ENCODE results near the gene UBXN11.
A peak's percentile ranks its signal among the peaks of the same experiment; 100 is the strongest.
"Not testable (repeated sequence)": the region's sequence is repeated elsewhere in the genome, so short reads cannot be mapped to it uniquely, and the experiment has no call there.

The UBXN11 gene

DNA sequence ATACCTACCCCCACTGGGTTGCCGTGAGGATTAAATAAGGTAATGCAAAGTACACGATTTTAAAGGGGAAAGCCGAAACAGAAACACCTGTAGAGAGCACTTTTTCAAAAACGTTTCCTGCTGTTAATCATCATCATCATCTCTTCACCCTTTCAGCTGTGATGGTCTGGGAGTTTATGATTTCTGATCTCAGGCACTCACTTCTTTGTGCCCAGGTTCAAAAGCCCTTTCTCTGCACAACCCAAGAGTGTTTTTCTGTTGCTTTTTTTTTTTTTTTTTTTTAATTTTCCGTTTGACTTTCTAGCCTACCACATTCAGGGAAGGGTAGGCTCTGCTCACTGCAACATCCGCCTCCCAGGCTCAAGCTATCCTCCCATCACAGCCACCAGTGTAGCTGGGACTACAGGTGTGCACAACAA, 936 bp upstream of the UBXN11 start:
- DNase-seq (ENCODE audit: low read depth in 1 of 2, low spot score in 1 of 2), result no peak

DNA sequence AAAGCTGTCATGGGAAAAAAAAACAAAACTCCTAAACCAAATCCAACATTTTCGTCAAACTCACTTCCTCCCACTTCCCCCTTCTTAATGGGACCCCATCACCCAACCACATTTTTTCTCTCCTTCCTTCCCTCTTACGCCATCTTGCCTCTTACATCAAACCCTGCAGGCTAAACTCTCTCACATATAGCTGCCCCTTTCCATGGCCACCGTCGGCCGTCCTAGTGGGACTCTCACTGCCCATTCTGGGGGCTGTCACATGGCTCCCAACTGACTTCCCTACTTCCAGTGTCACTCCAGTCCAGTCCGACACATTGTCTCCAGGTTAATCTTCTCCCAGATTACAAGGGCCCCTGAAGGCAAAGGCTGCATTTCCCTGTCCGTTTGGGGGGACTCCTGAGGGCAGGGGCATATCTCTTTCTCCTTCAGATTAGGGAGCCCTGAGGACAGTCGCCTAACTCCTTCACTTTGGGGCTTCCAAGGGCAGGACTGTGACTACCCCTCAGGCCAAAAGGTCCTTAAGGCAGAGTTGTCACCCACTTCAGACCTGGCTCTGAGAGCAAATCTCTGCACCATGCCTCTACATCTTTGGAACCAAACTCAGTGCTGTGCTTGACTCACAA, 658 bp downstream of the UBXN11 start:
- no peak for DNase-seq (ENCODE audit: low read depth in 1 of 2, low spot score in 1 of 2)

GRCh38 chr1:26302733-26303405, 3.6 kb downstream of the UBXN11 start:
- DNase-seq (ENCODE audit: low read depth in 1 of 2, low spot score in 1 of 2), result no peak

DNA sequence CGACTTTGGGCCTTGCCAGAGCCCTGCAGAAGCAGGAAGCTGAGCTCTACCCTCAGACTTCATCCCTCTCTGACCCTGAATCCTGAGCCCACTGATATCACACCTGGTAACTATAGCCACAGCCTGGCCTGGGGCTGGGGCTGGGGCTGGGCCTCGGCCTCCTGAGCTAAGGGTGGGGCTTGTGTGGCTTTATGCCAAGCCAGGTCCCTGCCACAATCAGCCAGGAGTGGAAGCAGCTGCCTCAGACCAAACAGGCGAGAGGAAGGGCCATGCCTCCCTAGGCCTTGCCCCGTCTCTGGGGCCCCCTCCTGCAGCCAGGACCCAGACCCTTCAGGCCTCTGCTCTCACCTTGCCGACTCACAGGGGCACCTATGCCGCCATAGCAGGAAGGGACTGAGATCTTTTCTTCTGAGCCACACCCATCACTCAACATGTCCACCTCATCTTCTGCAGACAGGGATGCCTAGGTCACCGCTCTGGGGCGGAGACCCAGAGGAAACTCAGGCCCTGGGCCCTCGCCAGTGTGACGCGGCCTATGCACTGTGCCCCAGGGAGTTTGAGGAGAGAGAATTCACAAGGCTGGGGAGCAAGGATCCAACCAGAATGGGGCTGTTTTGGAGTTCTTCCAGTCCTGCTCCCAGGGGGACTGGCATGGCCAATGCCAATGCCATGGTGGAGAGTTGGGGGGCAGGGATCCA, 5.7 kb downstream of the UBXN11 start:
- DNase-seq (ENCODE audit: low read depth in 1 of 2, low spot score in 1 of 2), result no peak

DNA sequence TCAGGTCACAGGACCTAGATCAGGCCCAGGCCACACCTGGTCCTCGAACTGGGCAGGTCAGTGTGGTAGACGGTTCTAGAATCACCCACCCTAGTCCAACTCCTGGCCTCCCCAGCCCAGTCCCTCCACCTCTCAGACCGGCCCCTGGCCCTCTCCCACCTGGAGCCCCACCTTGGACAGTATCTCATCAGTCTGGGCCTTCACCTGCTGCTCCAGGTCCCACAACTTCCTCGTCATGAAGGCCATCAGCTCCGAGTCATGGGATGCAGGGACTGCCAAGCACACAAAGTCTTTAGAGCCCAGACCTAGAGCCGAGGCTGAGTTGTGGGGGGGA, 8.7 kb downstream of the UBXN11 start:
- no peak for DNase-seq (ENCODE audit: low read depth in 1 of 2, low spot score in 1 of 2)

DNA sequence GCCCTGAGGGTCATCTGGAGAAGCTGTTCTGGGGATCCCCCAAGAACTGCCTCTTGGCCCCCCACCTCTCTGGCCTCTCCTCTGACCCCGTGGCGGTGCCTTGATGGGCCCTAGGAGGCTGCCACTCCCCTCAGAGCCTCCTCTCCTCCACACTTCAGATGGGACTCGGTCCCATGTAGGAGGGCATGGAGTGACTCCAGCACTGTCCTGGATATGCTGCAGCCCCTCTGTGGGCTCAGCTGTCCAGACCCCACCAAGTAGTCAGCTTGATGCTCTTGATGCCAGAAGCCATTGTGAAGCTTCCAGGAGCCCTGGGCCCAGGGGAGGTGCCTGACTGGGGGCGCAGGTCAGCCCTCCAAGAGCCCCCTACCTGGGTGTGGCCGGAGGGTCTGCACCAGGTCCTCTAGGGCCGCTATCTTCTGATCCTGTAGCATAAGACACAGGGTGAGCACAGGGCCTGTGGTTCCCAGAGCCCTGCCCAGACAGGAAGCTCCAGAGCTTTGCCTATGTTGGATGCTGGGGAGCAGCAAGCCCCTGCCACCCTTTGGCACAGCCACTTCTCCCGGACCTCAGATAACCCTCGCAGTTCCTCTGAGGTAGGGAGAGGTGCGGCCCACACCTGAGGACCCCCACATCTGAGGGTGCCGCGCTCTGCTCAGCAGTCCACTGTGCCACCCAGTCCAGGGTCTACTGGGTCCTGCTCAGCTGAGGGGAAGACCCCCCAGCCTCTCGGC, 9.2 kb downstream of the UBXN11 start:
- DNase-seq (ENCODE audit: low read depth in 1 of 2, low spot score in 1 of 2), result no peak

DNA sequence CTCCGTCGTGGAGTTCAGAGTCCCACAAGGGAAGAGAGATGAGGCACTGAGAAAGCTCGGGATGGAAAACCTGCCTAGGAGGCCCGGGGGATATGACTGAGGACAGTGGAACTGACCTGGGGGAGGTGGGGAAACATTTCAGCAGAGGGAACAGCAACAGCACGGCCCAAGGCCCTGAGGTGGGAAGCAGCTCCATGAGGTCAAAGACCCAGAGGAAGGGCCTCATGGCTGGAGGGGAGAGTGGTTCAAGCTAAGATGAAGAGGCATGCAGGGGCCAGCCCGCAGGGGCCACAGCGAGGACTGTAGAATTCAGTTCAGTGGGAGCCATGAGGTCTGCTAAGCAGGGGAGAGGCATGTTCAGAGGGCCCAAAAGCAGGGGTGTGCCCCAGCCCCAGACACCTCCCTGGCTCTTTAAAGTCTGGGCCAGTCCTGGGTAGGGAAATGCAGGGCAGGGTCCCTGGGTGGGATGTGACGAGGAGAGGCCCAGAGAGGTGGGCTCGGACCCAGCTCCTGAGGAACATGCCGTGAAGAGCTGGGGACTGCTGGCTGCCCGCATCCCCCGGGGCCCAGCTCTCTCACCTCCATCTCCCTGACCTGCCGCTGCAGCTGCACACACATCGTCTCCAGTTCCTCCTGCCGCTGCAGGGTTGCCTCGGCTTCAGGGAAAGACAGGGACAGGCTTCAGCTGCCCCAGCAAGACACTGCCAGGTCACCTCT, 9.9 kb downstream of the UBXN11 start:
- DNase-seq (ENCODE audit: low read depth in 1 of 2, low spot score in 1 of 2), result no peak

GRCh38 chr1:26295194-26296138, 11.0 kb downstream of the UBXN11 start:
- no peak for DNase-seq (ENCODE audit: low read depth in 1 of 2, low spot score in 1 of 2)

GRCh38 chr1:26293911-26294463, 12.4 kb downstream of the UBXN11 start:
- DNase-seq (ENCODE audit: low read depth in 1 of 2, low spot score in 1 of 2), result no peak

DNA sequence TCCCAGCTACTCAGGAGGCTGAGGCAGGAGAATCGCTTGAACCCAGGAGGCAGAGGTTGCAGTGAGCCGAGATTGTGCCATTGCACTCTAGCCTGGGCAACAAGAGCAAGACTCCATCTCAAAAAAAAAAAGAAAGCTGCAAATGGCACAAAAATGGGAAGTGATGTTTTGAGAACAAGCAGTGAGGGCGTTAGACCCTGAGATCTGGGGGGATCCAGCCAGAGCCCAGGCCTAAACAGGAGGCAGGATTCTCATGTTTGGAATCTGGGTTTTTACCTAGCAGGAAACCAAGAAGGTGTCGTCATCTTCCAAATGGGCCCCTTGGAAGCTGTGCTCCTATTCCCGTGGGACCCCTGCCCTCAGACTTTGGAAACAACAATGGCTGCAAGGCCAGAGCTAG, 13.7 kb downstream of the UBXN11 start:
- DNase-seq (ENCODE audit: low read depth in 1 of 2, low spot score in 1 of 2), result not testable (repeated sequence)

GRCh38 chr1:26291939-26292338, 14.5 kb downstream of the UBXN11 start:
- DNase-seq (ENCODE audit: low read depth in 1 of 2, low spot score in 1 of 2), result no peak

- no peak for DNase-seq (ENCODE audit: low read depth in 1 of 2, low spot score in 1 of 2)
Observed at GRCh38 chr1:26291433-26291832, 15.0 kb downstream of the UBXN11 start.

DNA sequence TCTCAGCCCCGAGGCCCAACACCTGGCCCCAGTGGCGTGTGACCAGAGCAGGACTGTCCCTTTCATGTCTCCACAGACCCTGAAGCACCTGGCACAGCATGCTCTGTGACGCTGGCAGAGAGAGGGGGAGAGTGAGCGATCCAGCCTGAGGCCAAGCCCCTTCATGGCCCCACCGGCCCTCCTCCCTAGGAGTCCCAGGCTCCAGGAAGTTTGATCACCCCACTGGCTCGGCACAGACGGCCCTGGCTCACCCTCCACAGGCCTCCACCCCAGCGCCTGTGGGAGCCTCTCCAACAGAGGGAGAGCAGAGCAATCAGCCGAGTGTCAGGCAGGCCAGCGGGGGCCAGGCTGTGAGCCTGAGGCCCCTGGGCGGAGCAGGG, 15.6 kb downstream of the UBXN11 start:
- no peak for DNase-seq (ENCODE audit: low read depth in 1 of 2, low spot score in 1 of 2)

GRCh38 chr1:26290122-26290881, 16.1 kb downstream of the UBXN11 start:
- DNase-seq (ENCODE audit: low read depth in 1 of 2, low spot score in 1 of 2), result no peak

DNA sequence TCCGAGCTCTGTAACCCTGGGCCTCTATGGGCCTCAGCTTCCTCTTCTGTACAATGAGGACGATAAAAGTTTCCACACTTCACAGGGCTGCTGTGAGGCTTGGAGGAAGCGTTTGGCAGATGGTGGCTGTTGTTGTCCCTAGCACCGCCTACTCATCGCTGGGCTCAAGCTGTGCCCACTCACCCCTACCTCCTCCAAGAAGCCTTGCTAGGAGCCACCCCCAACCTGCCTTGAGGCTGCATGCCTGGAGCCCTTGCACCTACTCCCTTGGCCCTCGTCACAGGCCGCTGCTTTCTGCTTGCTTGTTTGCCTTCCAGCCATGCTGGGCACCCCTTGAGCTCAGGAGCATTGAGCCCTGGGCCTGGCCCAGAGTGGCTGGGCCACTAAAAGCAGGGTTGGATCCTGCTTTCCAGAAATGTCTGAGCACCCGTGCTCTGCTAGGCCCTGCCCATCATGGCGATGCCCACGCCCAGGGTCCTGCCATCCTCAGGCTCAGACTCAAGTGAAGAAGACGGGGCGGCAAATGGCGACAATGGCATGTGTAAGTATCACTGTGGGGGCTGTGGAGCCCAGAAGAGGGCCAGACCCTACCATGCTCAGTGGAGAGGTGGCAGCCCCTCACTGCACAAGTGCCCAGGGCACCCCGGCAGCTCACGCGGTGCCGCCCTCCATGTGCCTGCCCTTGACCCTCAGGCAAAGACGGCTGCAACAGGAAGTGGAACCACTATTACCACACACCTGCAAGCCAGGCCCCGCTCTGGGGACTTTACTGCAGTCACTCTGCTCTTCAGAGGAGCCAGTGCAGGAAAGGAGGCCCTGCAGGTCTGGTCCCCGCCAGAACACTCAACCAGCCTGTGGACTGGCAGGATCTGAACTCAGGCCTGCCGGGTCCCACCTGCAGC, 17.0 kb downstream of the UBXN11 start:
- no peak for DNase-seq (ENCODE audit: low read depth in 1 of 2, low spot score in 1 of 2)

- peak; percentile 41 to 45 for DNase-seq (ENCODE audit: low read depth in 1 of 2, low spot score in 1 of 2)
Observed at GRCh38 chr1:26288311-26288941, 18.0 kb downstream of the UBXN11 start.

- no peak for DNase-seq (ENCODE audit: low read depth in 1 of 2, low spot score in 1 of 2)
Observed at GRCh38 chr1:26287811-26288210, 18.6 kb downstream of the UBXN11 start.
